ENCODE results near the gene PROC. TPM values are rescaled to one million over a fixed set of nuclear protein-coding genes. Genes with fewer than 3 reads are reported as not detected.

The PROC gene
- total RNA-seq, 1 donor from 2014 or later, result 1.0 TPM

GRCh38 chr2:127421116-127421800, 3.0 kb downstream of the PROC start:
- FAIRE-seq (no peak), DNase-seq (ENCODE audit: low read depth) (no peak)
- no peak overlapping the region for H2AFZ ChIP-seq (ENCODE audit: low read depth, low read length)
- H3K4me1 Mint-ChIP-seq (ENCODE audit: low read depth, unreplicated experiment), result peaks cover 7% of the 10 kb centered on the region
- H3K4me3 Mint-ChIP-seq (ENCODE audit: unreplicated experiment), result no peak overlapping the region
- H3K27ac Mint-ChIP-seq (ENCODE audit: unreplicated experiment), result no peak overlapping the region
- H3K9me3 Mint-ChIP-seq (ENCODE audit: unreplicated experiment), result no peaks in the 10 kb centered on the region
- H3K4me1 ChIP-seq (ENCODE audit: insufficient read depth, low read length), result peaks cover 5% of the 10 kb centered on the region
- H3K27me3 ChIP-seq (ENCODE audit: insufficient read depth, low read length), result peaks cover 14% of the 10 kb centered on the region
- no peaks in the 10 kb centered on the region for H3K9me3 ChIP-seq (ENCODE audit: insufficient read depth, low read depth, low read length)
- no peak overlapping the region for H3K9ac ChIP-seq (ENCODE audit: low read length)
- no peaks in the 10 kb centered on the region for H3K79me2 ChIP-seq (ENCODE audit: insufficient read depth, low read length)
- H3K27me3 Mint-ChIP-seq (ENCODE audit: low read depth, unreplicated experiment), result peaks cover 75% of the 10 kb centered on the region
- TF ChIP-seq CTCF (IDR thresholded peaks at IDR 0.05; ENCODE audit: insufficient read depth, low read depth, low read length) (no peak), EZH2 (IDR thresholded peaks at IDR 0.05; ENCODE audit: insufficient read depth, low read length) (no peak)
- no peak overlapping the region for H3K4me3 ChIP-seq (ENCODE audit: insufficient read depth, low read depth, low read length)
- no peaks in the 10 kb centered on the region for H3K36me3 ChIP-seq (ENCODE audit: insufficient read depth, low read length)
- no peak overlapping the region for H3K27ac ChIP-seq (ENCODE audit: low read depth, low read length)
- H4K20me1 ChIP-seq (ENCODE audit: insufficient read depth, low read length), result no peaks in the 10 kb centered on the region
- H3K36me3 Mint-ChIP-seq (ENCODE audit: low read depth, unreplicated experiment), result no peaks in the 10 kb centered on the region
- no peak overlapping the region for H3K4me2 ChIP-seq (ENCODE audit: low read length)

- DNase-seq (ENCODE audit: low read depth), result no peak
- Mint-ChIP-seq H3K4me3 (ENCODE audit: unreplicated experiment) (no peak overlapping the region), H3K9me3 (ENCODE audit: unreplicated experiment) (no peaks in the 10 kb centered on the region), H3K4me1 (ENCODE audit: low read depth, unreplicated experiment) (peaks cover 2% of the 10 kb centered on the region), H3K36me3 (ENCODE audit: low read depth, unreplicated experiment) (no peaks in the 10 kb centered on the region), H3K27me3 (ENCODE audit: low read depth, unreplicated experiment) (peaks cover 68% of the 10 kb centered on the region), H3K27ac (ENCODE audit: unreplicated experiment) (no peak overlapping the region)
- Histone ChIP-seq H3K4me3 (ENCODE audit: insufficient read depth, low read depth, low read length) (no peak overlapping the region), H3K9me3 (ENCODE audit: insufficient read depth, low read depth, low read length) (no peaks in the 10 kb centered on the region), H3K4me1 (ENCODE audit: insufficient read depth, low read length) (peaks cover 2% of the 10 kb centered on the region), H3K36me3 (ENCODE audit: insufficient read depth, low read length) (no peaks in the 10 kb centered on the region), H3K27me3 (ENCODE audit: insufficient read depth, low read length) (peaks cover 14% of the 10 kb centered on the region), H3K9ac (ENCODE audit: low read length) (no peak overlapping the region), H3K27ac (ENCODE audit: low read depth, low read length) (no peak overlapping the region), H3K79me2 (ENCODE audit: insufficient read depth, low read length) (no peaks in the 10 kb centered on the region), H3K4me2 (ENCODE audit: low read length) (peak overlapping the region; percentile 85), H4K20me1 (ENCODE audit: insufficient read depth, low read length) (no peaks in the 10 kb centered on the region), H2AFZ (ENCODE audit: low read depth, low read length) (no peak overlapping the region)
- FAIRE-seq, result no peak
- TF ChIP-seq EZH2 (IDR thresholded peaks at IDR 0.05; ENCODE audit: insufficient read depth, low read length) (no peak), CTCF (IDR thresholded peaks at IDR 0.05; ENCODE audit: insufficient read depth, low read depth, low read length) (no peak)
These were observed 3.8 kb downstream of the PROC start for GRCh38 chr2:127421871-127422558.

All from astrocyte (in vitro differentiated cells and primary cell).